Suprapubic skin (tissue), 3 donors: ENCODE results near the gene COL8A1.

Experiments used
- CTCF ChIP-seq, 2 donors: fragments of 200-600 bp in 1 of 2; fragments of 450-650 bp in 1 of 2; sonication (generic) in 1 of 2; IDR thresholded peaks; one replicate each; pipeline ENCODE4 v1.5.1; 2016 to 2019; ENCODE audit warnings: antibody characterized with exemption in 2 of 2, mild to moderate bottlenecking in 1 of 2, moderate library complexity in 1 of 2
- POLR2A ChIP-seq, 2 donors: fragments of 450-650 bp; IDR thresholded peaks; one replicate each; pipeline ENCODE4 v1.6.1; 2017; ENCODE audit warnings: antibody characterized with exemption in 2 of 2, mild to moderate bottlenecking in 2 of 2, moderate library complexity in 2 of 2

GRCh38 chr3:99755831-99756230, 117.4 kb downstream of the COL8A1 start:
- TF ChIP-seq CTCF (IDR thresholded peaks at IDR 0.05): no peak
- no peak for TF ChIP-seq POLR2A (IDR thresholded peaks at IDR 0.05)
